NCI-H524 treated with DMSO at 0.1 percent for 48 hours (cell line): ENCODE results near the gene ATRNL1.
"Not testable (repeated sequence)": the region's sequence is repeated elsewhere in the genome, so short reads cannot be mapped to it uniquely, and the experiment has no call there.

Source experiments
- DNase-seq: peaks from one replicate; lab custom pipeline; 2025; lab: John Stamatoyannopoulos, UW

ATRNL1 gene

GRCh38 chr10:115092555-115093285 lies 445 bp upstream of the ATRNL1 start:
- no peak for DNase-seq

GRCh38 chr10:115093776-115094408 lies 727 bp downstream of the ATRNL1 start:
- no peak for DNase-seq

DNA sequence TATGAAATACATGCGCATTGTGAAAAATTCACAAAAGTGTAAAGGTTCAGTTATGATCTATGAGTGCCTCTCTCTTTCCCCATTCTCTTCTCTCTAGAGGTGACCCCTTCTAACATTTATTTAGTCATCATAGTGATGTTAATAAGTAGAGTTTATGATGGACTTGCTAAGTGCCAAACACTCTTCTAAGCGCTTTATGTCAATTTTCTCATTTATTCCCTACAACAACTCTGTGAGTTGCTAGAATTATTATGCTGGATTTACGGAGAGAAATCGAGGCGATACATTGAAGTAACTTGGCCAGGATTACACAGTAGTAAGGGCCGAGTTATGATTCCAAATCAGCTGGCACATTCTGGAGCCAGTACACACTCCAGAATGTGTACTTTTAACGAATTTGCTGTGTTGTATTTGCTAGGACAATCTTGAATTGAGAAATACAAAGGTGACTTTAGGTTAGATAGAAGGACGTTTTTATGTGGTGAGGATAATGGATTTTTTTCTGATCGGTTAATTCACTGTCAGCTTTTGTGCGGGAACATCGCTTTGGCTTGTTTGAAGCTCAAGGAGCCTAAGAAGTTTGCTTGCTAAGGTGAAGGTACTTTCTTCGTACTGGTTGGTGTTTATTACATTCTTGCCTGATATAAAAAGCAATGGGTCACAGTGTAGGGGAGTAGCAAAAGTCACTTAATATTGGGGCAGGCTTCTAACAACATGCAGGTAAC lies 1.4 kb downstream of the ATRNL1 start:
- no peak for DNase-seq

DNA sequence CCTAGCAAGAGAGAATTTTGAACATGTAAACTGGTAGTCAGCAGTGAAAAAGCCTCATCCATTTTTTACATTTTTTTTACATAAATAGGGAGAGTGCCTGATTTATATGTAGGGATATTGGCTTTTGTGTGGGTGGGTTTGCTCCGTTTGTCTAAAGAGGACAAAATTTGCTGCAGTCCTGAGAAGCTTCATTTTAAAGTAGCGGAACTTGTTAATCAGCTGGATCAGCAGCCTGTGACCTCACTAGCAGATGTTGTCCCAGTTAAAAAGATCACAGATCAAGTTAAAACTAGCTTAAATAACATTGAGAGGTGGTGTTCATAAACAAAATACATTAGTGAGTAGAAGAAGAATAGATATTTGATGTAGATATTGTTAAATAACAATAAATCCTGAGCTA lies 2.6 kb downstream of the ATRNL1 start:
- DNase-seq, result no peak

- DNase-seq, result no peak
Measured at GRCh38 chr10:115103700-115104099, 10.5 kb downstream of the ATRNL1 start.

- DNase-seq, result not testable (repeated sequence)
Measured at GRCh38 chr10:115105411-115105810, 12.2 kb downstream of the ATRNL1 start.

DNA sequence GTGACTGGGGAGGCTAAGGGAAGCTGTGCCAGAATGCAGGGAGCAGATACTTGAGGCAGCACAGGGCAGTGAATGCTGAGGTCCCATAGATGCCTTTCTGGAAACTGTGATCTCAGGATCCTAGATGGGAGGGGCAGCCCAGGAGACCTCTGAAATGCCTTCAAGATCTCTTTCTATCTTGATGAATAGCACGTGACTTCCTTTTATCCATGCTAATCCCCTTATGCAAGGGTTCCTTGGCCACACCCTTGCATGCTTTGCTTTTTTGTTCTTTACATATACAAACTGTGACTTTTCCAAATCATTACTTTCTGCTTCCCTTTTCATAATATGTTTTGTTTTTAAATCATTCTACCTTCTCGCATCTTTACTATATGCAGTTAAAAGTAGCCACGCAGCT lies 14.7 kb downstream of the ATRNL1 start:
- no peak for DNase-seq

DNA sequence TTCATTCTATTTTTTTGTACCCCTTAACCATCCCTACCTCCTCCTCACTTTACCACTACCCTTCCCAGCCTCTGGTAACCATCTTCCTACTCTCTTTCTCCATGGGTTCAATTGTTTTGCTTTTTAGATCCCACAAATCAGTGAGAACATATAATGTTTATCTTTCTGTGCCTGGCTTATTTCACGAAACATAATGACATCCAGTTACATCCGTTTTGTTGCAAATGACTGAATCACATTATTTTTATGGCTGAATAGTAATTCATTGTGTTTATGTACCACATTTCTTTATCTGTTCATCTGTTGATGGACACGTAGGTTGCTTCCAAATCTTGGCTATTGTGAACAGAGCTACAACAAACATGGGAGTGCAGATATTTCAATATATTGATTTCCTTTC lies 24.1 kb downstream of the ATRNL1 start:
- DNase-seq, result no peak

DNA sequence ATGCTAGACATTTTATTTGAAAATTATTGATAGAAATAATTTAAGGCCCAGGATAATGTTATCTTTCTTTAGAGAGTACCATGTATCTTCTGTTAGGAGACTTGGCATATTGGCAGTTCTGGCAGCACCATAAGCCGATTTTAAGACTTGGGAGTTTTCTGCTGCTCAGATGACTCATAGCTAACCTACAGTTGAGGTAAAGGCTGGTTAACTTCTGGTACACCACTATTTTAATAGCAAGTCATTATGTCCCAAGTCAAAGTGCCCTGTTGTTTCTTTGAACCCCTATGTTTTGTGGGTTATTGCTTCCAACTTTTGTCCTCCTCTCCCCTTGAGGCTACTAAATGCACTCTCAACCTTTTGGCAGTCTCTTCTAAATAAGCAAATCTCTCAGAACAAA lies 25.2 kb downstream of the ATRNL1 start:
- DNase-seq, result no peak

DNA sequence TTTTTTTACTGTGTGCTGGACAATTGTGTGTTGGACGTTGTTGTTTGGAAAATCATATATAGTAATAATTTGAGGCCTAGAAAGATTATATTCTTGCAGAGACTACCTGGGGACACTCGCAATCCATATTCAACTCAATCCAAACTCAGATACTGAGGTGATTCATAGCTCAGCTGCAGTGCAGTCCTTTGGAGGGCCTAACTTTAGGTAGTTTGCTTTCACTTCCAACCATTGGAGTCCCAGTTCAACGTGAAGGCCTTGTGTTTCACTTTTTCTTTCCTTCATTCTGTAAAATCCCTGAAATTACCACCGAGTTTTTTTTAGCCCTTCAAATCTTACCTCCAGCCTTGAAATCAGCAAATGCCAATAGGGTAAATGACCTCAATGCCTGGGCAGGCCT lies 32.3 kb downstream of the ATRNL1 start:
- DNase-seq, result no peak

GRCh38 chr10:115129752-115130151 lies 36.6 kb downstream of the ATRNL1 start:
- no peak for DNase-seq

DNA sequence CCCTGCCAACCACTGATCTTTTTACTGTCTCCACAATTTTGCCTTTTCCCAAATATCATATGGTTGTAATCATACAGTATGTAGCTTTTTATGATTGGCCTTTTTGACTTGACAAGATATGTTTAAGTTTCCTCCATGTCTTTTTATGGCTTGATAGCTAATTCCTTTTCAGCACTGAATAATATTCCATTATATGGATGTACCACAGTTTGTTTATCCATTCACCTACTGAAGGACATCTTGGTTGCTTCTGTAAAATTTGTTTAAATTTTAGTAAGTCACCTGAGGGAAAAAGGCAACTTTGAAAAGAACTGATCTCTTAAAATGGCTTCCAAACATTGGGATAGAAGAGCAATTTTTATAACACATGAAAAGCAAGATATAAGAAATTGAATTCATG lies 43.5 kb downstream of the ATRNL1 start:
- no peak for DNase-seq

- DNase-seq, result no peak
Measured at GRCh38 chr10:115141254-115141653, 48.1 kb downstream of the ATRNL1 start.

- no peak for DNase-seq
Measured at GRCh38 chr10:115157357-115157756, 64.2 kb downstream of the ATRNL1 start.

DNA sequence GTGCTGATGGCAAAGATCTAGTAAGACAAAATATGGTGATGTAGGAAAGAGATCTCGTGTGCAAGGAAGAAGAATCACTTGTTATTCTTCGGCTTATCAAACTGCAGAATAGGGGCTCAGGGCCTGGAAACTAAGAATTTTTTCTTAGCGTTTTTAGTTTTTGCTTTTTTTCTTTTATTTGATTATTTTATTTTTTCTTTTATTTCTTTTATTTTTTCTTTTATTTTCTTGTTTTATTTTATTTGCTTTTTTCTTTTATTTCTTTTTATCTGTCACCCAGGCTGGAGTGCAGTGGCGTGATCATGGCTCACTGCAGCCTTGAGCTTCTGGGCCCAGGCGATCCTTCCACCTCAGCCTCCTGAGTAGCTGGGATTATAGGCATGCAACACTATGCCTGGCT lies 70.0 kb downstream of the ATRNL1 start:
- DNase-seq, result no peak

DNA sequence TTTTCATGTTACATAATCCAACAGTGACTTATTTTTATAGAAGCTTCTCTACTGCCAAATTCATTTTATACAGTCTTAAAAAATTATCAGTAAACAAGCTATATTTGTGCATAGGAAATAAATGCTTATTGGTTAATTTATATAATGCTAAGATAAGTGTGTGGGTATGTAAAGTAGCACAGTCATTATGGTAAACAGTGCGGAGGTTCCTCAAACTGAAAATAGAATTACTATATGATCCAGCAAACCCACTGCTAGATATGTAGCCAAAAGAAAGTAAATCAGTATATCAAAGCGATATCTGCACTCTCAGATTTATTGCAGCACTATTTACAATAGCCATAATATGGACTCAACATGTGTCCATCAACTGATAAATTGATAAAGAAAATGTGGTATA lies 71.1 kb downstream of the ATRNL1 start:
- DNase-seq, result no peak

GRCh38 chr10:115167751-115168150 lies 74.6 kb downstream of the ATRNL1 start:
- DNase-seq, result no peak

- DNase-seq, result no peak
Measured at GRCh38 chr10:115171392-115171960, 78.3 kb downstream of the ATRNL1 start.

- DNase-seq, result no peak
Measured at GRCh38 chr10:115173915-115174443, 80.8 kb downstream of the ATRNL1 start.

GRCh38 chr10:115207276-115207675 lies 114.1 kb downstream of the ATRNL1 start:
- DNase-seq, result not testable (repeated sequence)

DNA sequence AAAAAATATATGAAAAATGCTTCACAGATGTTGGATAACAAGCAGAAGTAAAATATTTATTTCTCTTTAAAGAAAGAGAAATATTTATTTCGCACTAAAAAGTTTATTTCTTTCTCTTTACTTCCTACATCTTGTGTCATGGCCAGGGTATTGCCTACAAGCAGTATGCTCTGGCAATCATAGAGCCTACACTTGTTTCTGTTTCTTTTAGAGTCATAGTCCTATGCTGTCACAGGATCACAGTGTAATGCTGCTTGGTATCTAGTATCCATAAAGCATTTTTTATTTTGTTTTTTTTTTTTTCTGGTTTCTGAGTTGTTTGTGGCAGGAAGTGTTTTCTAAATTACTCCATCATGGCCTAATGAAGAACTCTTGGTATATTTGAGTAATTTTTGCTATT lies 116.0 kb downstream of the ATRNL1 start:
- DNase-seq, result no peak

GRCh38 chr10:115214829-115215228 lies 121.7 kb downstream of the ATRNL1 start:
- no peak for DNase-seq

- DNase-seq, result no peak
Measured at GRCh38 chr10:115219203-115219602, 126.0 kb downstream of the ATRNL1 start.
